ENCODE data around the gene CCND3. TPM values are rescaled to one million over a fixed set of nuclear protein-coding genes. Genes with fewer than 3 reads are reported as not detected.

The CCND3 gene
- 40.2 TPM for polyA plus RNA-seq (2013, experiment 1 of 2; ENCODE audit: insufficient read length)
- polyA plus RNA-seq (2013, experiment 2 of 2; ENCODE audit: insufficient read length), result 22.1 TPM

DNA sequence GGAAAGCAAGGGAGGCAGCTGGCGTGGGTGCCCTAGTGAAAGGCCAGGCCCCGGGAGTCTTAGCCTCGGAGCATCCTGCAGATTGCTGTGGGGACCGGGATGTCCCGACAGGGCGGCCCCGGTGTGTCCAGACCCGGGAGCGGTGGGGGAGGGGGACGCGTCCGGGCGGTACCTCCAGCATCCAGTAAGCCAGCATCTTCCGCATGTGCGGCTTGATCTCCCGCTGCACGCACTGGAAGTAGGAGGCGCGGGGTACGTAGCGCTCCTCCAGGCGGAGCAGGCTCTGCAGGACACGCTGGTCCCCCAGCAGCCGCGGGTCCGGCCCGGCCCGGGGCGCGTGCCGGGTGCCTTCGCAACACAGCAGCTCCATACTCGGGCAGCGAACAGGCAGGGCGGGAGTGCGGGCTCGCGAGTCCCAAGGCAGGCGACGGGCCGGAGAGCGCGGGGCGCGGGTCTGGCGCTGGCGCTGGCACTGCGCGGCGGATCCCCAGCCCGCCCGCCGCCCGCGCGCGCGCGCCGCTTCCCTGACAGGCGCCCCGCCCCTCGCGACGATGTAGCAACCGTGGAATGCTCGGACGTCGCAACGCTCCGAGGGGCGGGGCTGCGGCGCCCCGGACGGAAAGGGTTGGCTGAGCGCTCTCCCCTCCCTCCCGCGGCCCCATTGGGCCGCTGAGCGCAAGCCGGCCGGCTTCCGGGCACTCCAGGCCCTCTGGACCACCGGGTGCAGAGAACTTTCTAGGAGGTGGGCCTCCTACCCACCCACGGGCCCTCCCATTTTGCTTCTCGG lies at the start of gene CCND3:
TSS of gene CCND3 (minus strand) at position 529 of the 787 bp plus-strand sequence. CDS start at position 370, 159 bp downstream.
- DNase-seq, result peak; percentile 93

DNA sequence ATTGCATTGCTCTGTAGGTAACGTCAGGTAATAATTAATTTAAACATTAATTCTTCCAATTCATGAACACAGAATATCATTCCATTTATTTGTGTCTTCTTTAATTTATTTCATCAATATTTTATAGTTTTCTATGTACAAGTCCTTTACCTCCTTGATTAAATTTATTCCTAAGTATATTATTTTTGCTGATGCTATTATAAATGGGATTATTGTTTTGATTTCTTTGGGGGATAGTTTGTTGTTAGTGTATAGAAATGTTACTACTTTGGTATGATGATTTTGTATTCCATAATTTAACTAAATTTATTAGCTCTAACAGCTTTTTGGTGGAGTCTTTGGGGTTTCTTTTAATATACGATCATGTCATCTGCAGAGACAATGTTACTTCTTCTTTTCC lies 44.7 kb upstream of the CCND3 start:
- no peak for DNase-seq

DNA sequence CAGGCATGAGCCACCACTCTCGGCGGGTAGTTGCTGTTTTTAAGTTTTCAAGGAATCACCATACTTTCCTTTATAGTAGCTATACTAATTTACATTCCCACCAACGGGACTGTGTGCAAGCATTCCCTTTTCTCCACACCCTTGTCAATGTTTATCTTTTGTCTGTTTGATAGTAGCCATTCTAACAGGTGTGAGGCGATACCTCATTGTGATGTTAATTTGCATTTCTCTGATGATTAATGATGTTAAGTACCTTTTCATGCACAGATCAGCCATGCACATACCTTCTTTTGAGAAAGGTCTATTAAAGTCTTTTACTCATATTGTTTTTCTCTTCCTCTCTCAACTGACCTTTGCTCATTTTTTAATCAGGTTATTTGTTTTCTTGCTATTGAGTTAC lies 43.0 kb upstream of the CCND3 start:
- DNase-seq, result no peak

DNA sequence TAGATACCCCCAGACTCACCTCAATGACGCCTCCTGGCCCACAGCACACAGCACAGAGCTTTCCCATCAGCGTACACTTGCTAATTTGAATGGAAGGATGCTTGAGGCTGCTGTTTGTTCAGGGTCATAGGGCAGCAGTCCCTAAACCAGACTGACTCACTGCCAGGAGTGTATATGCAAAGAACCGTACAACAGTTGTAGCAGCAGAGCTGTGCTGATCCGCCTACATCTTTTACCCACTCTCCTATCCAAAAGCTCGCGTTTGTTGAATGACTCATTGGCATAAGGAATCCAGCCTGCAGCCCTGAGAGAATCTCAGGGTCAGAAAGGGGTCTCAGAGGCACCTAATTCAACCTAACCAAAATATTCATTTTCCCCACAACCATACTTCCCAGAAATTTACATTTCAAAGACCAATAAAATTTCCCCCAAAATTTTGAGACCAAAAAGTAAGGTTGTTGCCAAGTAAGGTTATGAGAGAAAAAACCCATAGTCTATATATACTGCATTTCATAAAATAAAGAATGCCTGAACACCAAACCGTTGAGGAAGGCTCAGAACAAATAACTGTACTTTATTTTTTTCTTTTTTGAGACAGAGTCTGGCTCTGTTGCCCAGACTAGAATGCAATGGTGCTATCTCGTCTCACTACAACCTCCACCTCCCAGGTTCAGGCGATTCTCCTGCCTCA lies 35.3 kb upstream of the CCND3 start:
- DNase-seq, result peak; percentile 18

DNA sequence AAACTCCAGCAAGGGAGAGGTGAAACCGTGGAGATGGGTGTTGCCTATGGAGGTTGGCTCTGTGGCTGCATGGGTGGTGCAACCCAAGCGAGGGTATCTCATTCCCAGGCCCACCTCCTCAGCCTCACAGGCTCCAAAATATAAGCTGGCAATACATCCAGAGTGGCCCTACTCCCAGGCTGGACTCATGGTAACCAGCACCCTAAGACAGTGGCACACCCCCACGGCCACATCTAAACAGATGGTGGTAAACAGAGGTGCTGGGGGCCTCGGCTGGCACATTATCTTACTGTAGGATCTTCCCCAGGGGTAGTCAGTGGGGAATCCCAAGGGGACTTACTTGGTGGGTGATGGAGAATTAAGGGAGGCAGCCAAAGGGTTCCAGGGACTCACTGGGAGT lies 33.7 kb upstream of the CCND3 start:
- no peak for DNase-seq

GRCh38 chr6:41974281-41974825 lies 32.7 kb upstream of the CCND3 start:
- DNase-seq, result no peak

GRCh38 chr6:41972826-41973225 lies 31.2 kb upstream of the CCND3 start:
- DNase-seq, result no peak

GRCh38 chr6:41970436-41970846 lies 28.8 kb upstream of the CCND3 start:
- no peak for DNase-seq

GRCh38 chr6:41967312-41968287 lies 26.0 kb upstream of the CCND3 start:
- no peak for DNase-seq

DNA sequence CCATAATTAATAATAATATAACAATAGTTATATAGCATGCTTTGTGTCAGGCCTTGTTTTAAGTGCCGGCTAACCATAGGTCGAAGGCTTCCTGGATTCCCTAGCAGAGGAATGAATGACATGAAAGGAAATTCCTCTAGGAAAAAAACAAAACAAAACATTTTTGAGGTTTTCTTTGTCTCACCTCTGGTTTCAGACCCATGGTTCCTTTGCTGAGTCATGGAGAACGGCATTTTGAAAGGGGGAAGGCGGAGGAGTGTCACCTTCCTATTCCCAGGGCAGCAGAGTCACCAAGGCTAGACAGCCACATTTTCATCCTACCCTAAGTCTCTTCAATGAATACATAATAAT lies 25.3 kb upstream of the CCND3 start:
- DNase-seq, result peak; percentile 51

DNA sequence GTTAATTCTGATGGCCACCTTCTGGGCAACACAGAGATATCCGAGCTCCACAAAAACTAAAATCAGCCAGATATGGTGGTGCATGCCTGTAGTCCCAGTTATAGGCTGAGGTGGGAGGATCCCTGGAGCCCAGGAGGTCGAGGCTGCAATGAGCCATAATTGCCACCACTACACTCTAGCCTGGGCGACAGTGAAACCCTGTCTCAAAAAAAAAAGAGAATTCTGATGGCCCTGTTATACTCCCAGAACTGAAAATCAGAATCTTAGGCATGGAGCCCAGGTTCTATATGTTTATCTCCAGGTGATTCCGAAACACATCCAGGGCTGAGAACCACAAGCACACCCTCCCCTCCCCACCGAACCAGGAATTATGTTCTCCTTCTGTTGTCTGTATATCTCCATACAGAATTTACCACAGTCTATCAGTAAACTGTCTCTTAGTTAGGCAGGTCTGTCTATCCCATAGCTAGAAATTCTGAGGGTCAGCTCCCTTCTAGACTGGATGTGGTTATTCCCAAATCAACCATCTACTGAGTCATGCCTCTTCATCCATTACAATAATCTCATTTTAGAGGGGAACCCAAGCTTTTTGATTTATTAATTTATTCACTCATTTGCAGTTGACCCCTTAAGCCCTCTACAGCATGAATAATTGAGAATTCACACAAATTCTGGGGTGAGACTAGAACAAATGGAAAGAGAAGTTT lies 24.8 kb upstream of the CCND3 start:
- no peak for DNase-seq

- no peak for DNase-seq
Observed at GRCh38 chr6:41965429-41966213, 24.0 kb upstream of the CCND3 start.

GRCh38 chr6:41964201-41964887 lies 22.7 kb upstream of the CCND3 start:
- no peak for DNase-seq

DNA sequence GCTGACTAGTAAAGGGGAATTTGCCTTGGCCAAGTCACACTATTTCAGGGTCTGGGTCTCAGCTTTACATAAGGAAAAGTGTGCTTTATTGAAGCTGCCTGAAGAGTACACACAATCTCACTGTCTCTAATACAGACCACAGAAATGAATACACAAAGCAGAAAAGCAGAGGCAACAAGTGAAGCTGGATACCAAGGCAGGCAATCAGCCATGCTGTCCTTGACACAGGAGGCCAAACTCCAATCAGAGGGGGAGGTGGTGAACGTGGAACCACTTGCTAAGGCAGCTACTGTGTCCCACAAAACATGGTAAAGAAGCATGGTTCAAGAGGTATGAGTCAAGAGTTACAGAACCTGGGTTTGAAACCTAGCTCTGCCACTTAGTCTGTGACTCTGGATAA lies 21.8 kb upstream of the CCND3 start:
- no peak for DNase-seq

GRCh38 chr6:41960028-41960427 lies 18.4 kb upstream of the CCND3 start:
- no peak for DNase-seq

DNA sequence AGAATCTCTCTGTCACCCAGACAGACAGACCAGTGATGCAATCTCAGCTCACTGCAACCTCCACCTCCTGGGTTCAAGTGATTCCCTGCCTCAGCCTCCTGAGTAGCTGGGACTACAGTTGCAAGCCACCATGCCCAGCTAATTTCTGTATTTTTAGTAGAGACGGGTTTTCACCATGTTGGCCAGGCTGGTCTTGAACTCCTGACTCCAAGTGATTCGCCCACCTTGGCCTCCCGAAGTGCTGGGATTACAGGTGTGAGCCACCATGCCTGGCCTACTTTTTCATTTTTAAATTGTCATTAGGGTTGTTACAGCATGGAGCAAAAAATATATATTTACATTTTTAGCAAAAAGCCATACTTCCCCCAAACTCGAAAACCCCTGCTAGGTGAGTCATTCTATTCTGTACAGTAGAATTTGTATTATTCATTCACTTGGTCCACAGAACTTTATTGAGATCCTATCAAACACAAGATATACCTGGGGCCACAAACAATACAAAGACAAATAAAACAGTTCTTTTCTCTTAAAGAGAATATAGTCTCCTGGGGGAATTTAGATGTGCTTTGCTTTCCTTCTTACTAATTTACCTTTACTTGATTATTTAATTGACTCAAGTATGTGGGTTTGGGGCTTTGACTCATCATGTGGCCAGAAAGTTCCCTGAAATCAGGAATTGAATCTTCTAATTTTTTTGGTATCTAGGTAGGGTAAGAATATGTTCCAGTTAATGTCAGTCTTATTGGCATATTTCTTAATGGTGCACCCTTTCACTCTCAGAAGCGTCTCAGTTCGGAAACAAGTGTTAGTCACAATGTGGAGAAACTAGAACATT lies 16.6 kb upstream of the CCND3 start:
- DNase-seq, result no peak

DNA sequence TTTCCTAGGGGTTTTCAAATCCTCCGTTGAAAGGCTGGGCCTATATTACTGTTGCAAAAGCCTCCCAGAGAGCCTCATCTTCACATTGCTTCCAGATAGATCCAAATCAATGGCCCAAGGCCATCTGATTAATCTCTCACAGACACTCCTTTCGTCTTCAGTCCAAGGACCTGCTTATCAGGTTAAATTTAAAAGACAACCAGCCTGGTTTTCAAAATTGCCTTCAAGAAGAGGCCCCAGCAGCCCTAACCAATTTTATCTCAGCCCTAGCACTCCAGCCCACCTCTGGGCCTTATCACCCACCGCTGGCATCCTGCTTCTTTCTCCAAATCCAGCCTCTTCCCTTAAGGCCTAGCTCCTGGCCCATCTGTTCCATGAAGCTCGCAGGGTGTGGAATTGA lies 15.5 kb upstream of the CCND3 start:
- DNase-seq, result no peak

GRCh38 chr6:41955412-41955811 lies 13.8 kb upstream of the CCND3 start:
- no peak for DNase-seq

GRCh38 chr6:41954668-41955067 lies 13.1 kb upstream of the CCND3 start:
- no peak for DNase-seq

Measured in fibroblast of skin of back (primary cell).